H1 (cell line): ENCODE measurements around the gene UPF2. TPM values are rescaled to one million over a fixed set of nuclear protein-coding genes. Genes with fewer than 3 reads are reported as not detected.

Source experiments
- CTCF ChIA-PET: fragments of 300-600 bp; sonication (Branson Sonifier 250); formaldehyde crosslinking; loops from one replicate; lab custom pipeline; 2021; ENCODE audit not compliant: partially characterized antibody; lab: Charles Lee
- POLR2A ChIA-PET: fragments of 300-600 bp; sonication (Branson Sonifier 250); formaldehyde crosslinking; loops from one replicate; lab custom pipeline; 2021; ENCODE audit warnings: inconsistent platforms; ENCODE audit not compliant: partially characterized antibody; lab: Charles Lee
- DNase-seq, 2 experiments: peaks; one replicate each; pipeline versions ENCODE4 v3.0.0 to v3.0.0-alpha.2; 2010 to 2022; ENCODE audit warnings: low spot score in 2 of 2, low read depth in 1 of 2, mixed read lengths in 1 of 2
- FAIRE-seq: peaks from 2 replicates; lab custom pipeline; 2011; peaks lifted over from hg19 to GRCh38; lab: Jason Lieb, UNC
- H2AFZ ChIP-seq: 2 replicates; pipeline ENCODE4 v1.8.1; 2012; ENCODE audit warnings: low read length, inconsistent platforms
- H2AK5ac ChIP-seq: 2 replicates; pipeline ENCODE4 v1.6.1; 2013; ENCODE audit warnings: low read depth, low read length
- H2BK120ac ChIP-seq: replicated peaks from 2 replicates; pipeline ENCODE3; 2013; ENCODE audit warnings: low read depth, low read length, inconsistent platforms
- H2BK12ac ChIP-seq: 2 replicates; pipeline ENCODE4 v1.6.1; 2013; ENCODE audit warnings: low read depth, low read length
- H2BK15ac ChIP-seq: 2 replicates; pipeline ENCODE4 v1.6.1; 2013; ENCODE audit warnings: low read length
- H2BK20ac ChIP-seq: 2 replicates; pipeline ENCODE4 v1.6.1; 2013; ENCODE audit warnings: low read length
- H2BK5ac ChIP-seq: 2 replicates; pipeline ENCODE4 v1.6.1; 2013; ENCODE audit warnings: low read depth, low read length
- H3K14ac ChIP-seq: 2 replicates; pipeline ENCODE4 v1.6.1; 2013; ENCODE audit warnings: inconsistent platforms; ENCODE audit not compliant: insufficient read length
- H3K18ac ChIP-seq: 2 replicates; pipeline ENCODE4 v1.6.1; 2013; ENCODE audit warnings: low read length; ENCODE audit errors: extremely low read depth
- H3K23ac ChIP-seq: 2 replicates; pipeline ENCODE4 v1.6.1; 2013; ENCODE audit warnings: inconsistent platforms; ENCODE audit not compliant: insufficient read length
- H3K23me2 ChIP-seq: 2 replicates; pipeline ENCODE4 v1.6.1; 2013; ENCODE audit warnings: low read depth, low read length
- H3K27ac ChIP-seq: 2 replicates; pipeline ENCODE4 v1.6.1; 2011; ENCODE audit warnings: low read depth, low read length, inconsistent platforms
- H3K27me3 ChIP-seq, 4 experiments: replicated peaks in 1 of 4; 1 replicate in 1 of 4; 2 replicates in 3 of 4; pipeline versions ENCODE4 v1.6.1 to v1.8.1; 2011 to 2013; ENCODE audit warnings: low read length in 3 of 4, mild to moderate bottlenecking in 3 of 4, inconsistent platforms in 2 of 4, mixed read lengths in 2 of 4, moderate library complexity in 1 of 4; ENCODE audit not compliant: control insufficient read depth in 3 of 4, insufficient read depth in 3 of 4; ENCODE audit errors: extremely low read depth in 1 of 4
- H3K36me3 ChIP-seq, 4 experiments: 2 replicates each; pipeline versions ENCODE4 v1.6.1 to v1.8.1; 2011 to 2013; ENCODE audit warnings: mild to moderate bottlenecking in 4 of 4, low read length in 3 of 4, moderate library complexity in 2 of 4, control low read depth in 1 of 4, inconsistent platforms in 1 of 4; ENCODE audit not compliant: insufficient read depth in 4 of 4, control insufficient read depth in 2 of 4
- H3K4ac ChIP-seq: replicated peaks from 2 replicates; pipeline ENCODE3; 2013; ENCODE audit warnings: low read length, low read depth, mixed read lengths, inconsistent platforms; ENCODE audit not compliant: insufficient read length
- H3K4me1 ChIP-seq, 4 experiments: replicated peaks in 1 of 4; 1 replicate in 1 of 4; 2 replicates in 3 of 4; pipeline versions ENCODE4 v1.6.1 to v1.8.1; 2011 to 2013; ENCODE audit warnings: low read length in 3 of 4, inconsistent platforms in 2 of 4, mixed read lengths in 1 of 4; ENCODE audit not compliant: insufficient read depth in 4 of 4, control insufficient read depth in 3 of 4
- H3K4me2 ChIP-seq, 2 experiments: 2 replicates each; pipeline versions ENCODE4 v1.6.1 to v1.8.1; 2011 to 2013; ENCODE audit warnings: low read depth in 2 of 2, low read length in 2 of 2, control low read depth in 1 of 2, inconsistent platforms in 1 of 2, mild to moderate bottlenecking in 1 of 2; ENCODE audit not compliant: insufficient read depth in 1 of 2
- H3K4me3 ChIP-seq, 4 experiments: fragments of 200-600, 300-600 bp in 1 of 4; sonication (generic), shearing (Covaris generic), sonication (Bioruptor Twin) in 1 of 4; 2 replicates each; pipeline versions ENCODE4 v1.5.1 to v1.8.1; 2011 to 2016; ENCODE audit warnings: low read length in 4 of 4, low read depth in 3 of 4, control low read depth in 2 of 4, inconsistent platforms in 2 of 4, mild to moderate bottlenecking in 2 of 4, mixed read lengths in 1 of 4, moderate library complexity in 1 of 4; ENCODE audit not compliant: insufficient read depth in 2 of 4; ENCODE audit errors: extremely low read depth in 1 of 4
- H3K56ac ChIP-seq: replicated peaks from 2 replicates; pipeline ENCODE3; 2013; ENCODE audit warnings: low read depth, mild to moderate bottlenecking, mixed read lengths, low read length, inconsistent platforms; ENCODE audit not compliant: insufficient read length
- H3K79me1 ChIP-seq: 2 replicates; pipeline ENCODE4 v1.6.1; 2013; ENCODE audit warnings: low read depth, low read length, control low read depth
- H3K79me2 ChIP-seq, 2 experiments: 2 replicates each; pipeline versions ENCODE4 v1.6.1 to v1.8.1; 2012 to 2013; ENCODE audit warnings: low read length in 2 of 2, mild to moderate bottlenecking in 2 of 2, inconsistent platforms in 1 of 2; ENCODE audit not compliant: insufficient read depth in 2 of 2, control insufficient read depth in 1 of 2
- H3K9ac ChIP-seq, 4 experiments: replicated peaks in 1 of 4; 1 replicate in 1 of 4; 2 replicates in 3 of 4; pipeline versions ENCODE4 v1.6.1 to v1.8.1; 2011 to 2013; ENCODE audit warnings: low read depth in 3 of 4, low read length in 3 of 4, control low read depth in 2 of 4, mild to moderate bottlenecking in 2 of 4, moderate library complexity in 2 of 4, inconsistent platforms in 1 of 4; ENCODE audit errors: extremely low read depth in 1 of 4
- H3K9me3 ChIP-seq, 2 experiments: 2 replicates each; pipeline versions ENCODE4 v1.6.1 to v1.8.1; 2012 to 2013; ENCODE audit warnings: mild to moderate bottlenecking in 2 of 2, moderate library complexity in 2 of 2, control low read depth in 1 of 2, inconsistent platforms in 1 of 2, low read depth in 1 of 2, low read length in 1 of 2, mixed read lengths in 1 of 2; ENCODE audit not compliant: insufficient read depth in 2 of 2
- H4K20me1 ChIP-seq, 2 experiments: replicated peaks in 1 of 2; 2 replicates each; pipeline versions ENCODE3 to v1.8.1; 2011 to 2013; ENCODE audit warnings: inconsistent platforms in 2 of 2, low read length in 2 of 2, mild to moderate bottlenecking in 1 of 2; ENCODE audit not compliant: insufficient read depth in 2 of 2, control insufficient read depth in 1 of 2
- H4K5ac ChIP-seq: 2 replicates; pipeline ENCODE4 v1.6.1; 2013; ENCODE audit warnings: low read length, low read depth, mixed read lengths, inconsistent platforms; ENCODE audit not compliant: insufficient read length
- H4K8ac ChIP-seq: 2 replicates; pipeline ENCODE4 v1.8.0; 2013; ENCODE audit warnings: mild to moderate bottlenecking, moderate library complexity, low read length, inconsistent platforms; ENCODE audit not compliant: insufficient read depth; ENCODE audit errors: extremely low read depth
- H4K91ac ChIP-seq: replicated peaks from 2 replicates; pipeline ENCODE3; 2013; ENCODE audit warnings: low read length, mixed read lengths, inconsistent platforms; ENCODE audit not compliant: insufficient read length
- CTBP2 ChIP-seq: IDR thresholded peaks from 2 replicates; pipeline ENCODE4 v1.7.0; 2011; ENCODE audit warnings: borderline replicate concordance, mild to moderate bottlenecking, moderate library complexity, mixed read lengths, low read length; ENCODE audit not compliant: insufficient read depth, insufficient read length
- HDAC6 ChIP-seq: IDR thresholded peaks from one replicate; pipeline ENCODE4 v1.7.1; 2012; ENCODE audit warnings: low read depth, mild to moderate bottlenecking, inconsistent platforms, low read length, moderate library complexity
- JUN ChIP-seq: IDR thresholded peaks from 2 replicates; pipeline ENCODE4 v1.6.1; 2011; ENCODE audit warnings: low read depth, mild to moderate bottlenecking, improper control_type of control experiment, low read length
- PHF8 ChIP-seq: fragments of 200-600 bp; sonication (generic); conservative IDR thresholded peaks from 2 replicates; pipeline ENCODE4 v1.7.1; 2012; ENCODE audit warnings: low read depth, mild to moderate bottlenecking, inconsistent platforms, low read length, moderate library complexity
- RAD21 ChIP-seq, 2 experiments: IDR thresholded peaks in 1 of 2; conservative IDR thresholded peaks in 1 of 2; 2 replicates each; pipeline ENCODE4 v1.6.1; 2011; ENCODE audit warnings: low read depth in 2 of 2, low read length in 2 of 2, improper control_type of control experiment in 1 of 2, inconsistent platforms in 1 of 2, mild to moderate bottlenecking in 1 of 2, moderate library complexity in 1 of 2
- SIX5 ChIP-seq: IDR thresholded peaks from 2 replicates; pipeline ENCODE4 v1.6.1; 2011; ENCODE audit warnings: mild to moderate bottlenecking, low read depth, low read length
- SP2 ChIP-seq: IDR thresholded peaks from 2 replicates; pipeline ENCODE4 v1.6.1; 2012; ENCODE audit warnings: mild to moderate bottlenecking, low read length, inconsistent platforms
- SP4 ChIP-seq: IDR thresholded peaks from 2 replicates; pipeline ENCODE4 v1.6.1; 2012; ENCODE audit warnings: low read length, inconsistent platforms
- TAF1 ChIP-seq: IDR thresholded peaks from 2 replicates; pipeline ENCODE4 v1.6.1; 2011; ENCODE audit warnings: mild to moderate bottlenecking, low read depth, low read length
- TAF7 ChIP-seq: optimal IDR thresholded peaks from 2 replicates; pipeline ENCODE3; 2011; ENCODE audit warnings: low read depth, mild to moderate bottlenecking, inconsistent platforms, low read length, moderate library complexity, borderline replicate concordance
- TCF12 ChIP-seq: IDR thresholded peaks from 2 replicates; pipeline ENCODE4 v1.6.1; 2011; ENCODE audit warnings: low read depth, mild to moderate bottlenecking, low read length
- WGBS, 2 experiments: shearing (Covaris generic) in 1 of 2; methylation state at CpG; one replicate each; pipeline versions ENCODE4 v1.1.6 to v1.1.7; 2013 to 2015; ENCODE audit warnings: low lambda C conversion rate in 2 of 2, mixed read lengths in 2 of 2, inconsistent platforms in 1 of 2, low coverage in 1 of 2, missing lambda C conversion rate in 1 of 2; ENCODE audit not compliant: insufficient replicate concordance in 2 of 2, insufficient coverage in 1 of 2, insufficient read length in 1 of 2; ENCODE audit errors: extremely low coverage in 1 of 2, missing lambda C conversion rate in 1 of 2; 5-methylcytosine and 5-hydroxymethylcytosine counted together
- polyA plus RNA-seq, 7 experiments: library from polyadenylated mRNA; depleted of rRNA in 3 of 7; stranded (reverse) in 5 of 7; unstranded in 2 of 7; fragments of >200 nt in 5 of 7; fragments of 200-250 nt in 2 of 7; gene quantifications; 1 replicate in 5 of 7; 2 replicates in 1 of 7; 4 replicates in 1 of 7; pipeline versions ENCODE4 v1.2.1 to v1.2.3, GENCODE V29; 2011 to 2013; ENCODE audit warnings: missing spikeins in 2 of 7, mixed read lengths in 2 of 7
- total RNA-seq: library from RNA; stranded (reverse); fragmentation: NEBNext Ultra II Directional; extraction: Animal tissue kit (Norgen Biotek cat#: 25700); gene quantifications from 2 replicates; pipeline ENCODE4 v1.2.1, GENCODE V29; 2021
- TF ChIP-seq, protein P1 (sequence below): IDR thresholded peaks from 2 replicates; pipeline ENCODE4 v1.6.1; 2012; ENCODE audit warnings: low read length, inconsistent platforms

The UPF2 gene
- total and polyA plus RNA-seq, 2 of the 8 experiments (the other 6 are each of a cell fraction or from before 2014, with no cell fraction given), result 6.2 to 32.8 TPM

DNA sequence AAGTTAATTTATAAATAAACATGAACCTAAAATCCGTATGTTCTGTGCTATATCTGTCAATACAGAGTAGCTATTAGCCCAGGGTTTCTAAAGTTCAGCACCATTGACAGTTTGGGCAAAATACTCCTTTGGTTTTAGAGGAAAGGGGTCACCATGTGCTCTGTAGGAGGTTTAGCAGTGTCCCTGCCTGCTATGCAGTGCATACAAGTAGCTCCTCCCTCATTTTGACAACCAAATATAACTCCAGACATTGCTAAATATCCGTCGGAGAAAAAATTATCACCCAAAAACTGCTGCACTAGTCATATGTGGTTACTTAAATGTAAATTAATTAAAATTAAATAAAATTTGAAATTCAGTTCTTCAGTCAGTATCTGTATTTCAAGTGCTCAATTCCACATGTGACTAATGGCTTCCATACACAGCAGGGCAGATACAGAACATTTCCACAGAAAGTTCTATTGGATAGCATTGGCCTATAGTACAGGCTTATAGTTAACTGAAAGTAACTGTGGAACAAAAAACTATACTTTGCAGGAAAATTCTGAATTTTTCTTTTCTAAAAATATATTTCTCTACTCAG is 6.4 kb downstream of the UPF2 start:
- Histone ChIP-seq H3K9me3 (no peaks in the 10 kb centered on the region), H3K18ac (no peak overlapping the region), H3K4me2 (no peak overlapping the region), H3K27ac (no peak overlapping the region), H3K9ac (no peak overlapping the region), H4K20me1 (peaks cover 0 to 4% of the 10 kb centered on the region in 2 experiments), H2AK5ac (no peak overlapping the region), H2BK15ac (no peak overlapping the region), H2BK120ac (no peak overlapping the region), H3K14ac (no peak overlapping the region), H3K23me2 (no peaks in the 10 kb centered on the region), H3K79me2 (peaks cover 10 to 73% of the 10 kb centered on the region in 2 experiments), H4K8ac (no peak overlapping the region), H3K4me3 (no peak overlapping the region), H3K4ac (no peak overlapping the region), H2AFZ (no peak overlapping the region), H3K4me1 (no peaks in the 10 kb centered on the region; a peak in 2 of 7 replicates), H3K56ac (no peak overlapping the region), H3K23ac (no peak overlapping the region), H3K79me1 (peaks cover 4% of the 10 kb centered on the region), H2BK20ac (no peak overlapping the region), H2BK5ac (no peak overlapping the region), H4K5ac (no peak overlapping the region), H4K91ac (no peak overlapping the region), H2BK12ac (no peak overlapping the region), H3K27me3 (no peaks in the 10 kb centered on the region), H3K36me3 (peaks cover 2 to 29% (median 13%) of the 10 kb centered on the region in 4 experiments; a peak in 6 of 8 replicates)
- POLR2A ChIA-PET, result no interaction called here
- FAIRE-seq (no peak), DNase-seq (no peak)
- CTCF ChIA-PET, result interaction anchor here (0.6 kb wide), 1 partner anchor 25 kb away, joined by 3 read pairs; no protein-coding TSS in a partner anchor
- 86% methylated on average over 3 of the region's 3 CpGs; no CpG with 5 or more reads in 1 of the 2 experiments for WGBS, 2 experiments
- TF ChIP-seq TAF7 (no peak), SP4 (no peak), JUN (no peak), PHF8 (no peak), SP2 (no peak), CTBP2 (no peak), RAD21 (IDR thresholded peaks at IDR 0.05 in 1 of 2, conservative IDR thresholded peaks at IDR 0.05 in 1 of 2; ENCODE audit: low read depth in 2 of 2, low read length in 2 of 2) (no peak), TAF1 (no peak), SIX5 (no peak), TCF12 (no peak), HDAC6 (no peak)
- TF ChIP-seq, protein P1, sequence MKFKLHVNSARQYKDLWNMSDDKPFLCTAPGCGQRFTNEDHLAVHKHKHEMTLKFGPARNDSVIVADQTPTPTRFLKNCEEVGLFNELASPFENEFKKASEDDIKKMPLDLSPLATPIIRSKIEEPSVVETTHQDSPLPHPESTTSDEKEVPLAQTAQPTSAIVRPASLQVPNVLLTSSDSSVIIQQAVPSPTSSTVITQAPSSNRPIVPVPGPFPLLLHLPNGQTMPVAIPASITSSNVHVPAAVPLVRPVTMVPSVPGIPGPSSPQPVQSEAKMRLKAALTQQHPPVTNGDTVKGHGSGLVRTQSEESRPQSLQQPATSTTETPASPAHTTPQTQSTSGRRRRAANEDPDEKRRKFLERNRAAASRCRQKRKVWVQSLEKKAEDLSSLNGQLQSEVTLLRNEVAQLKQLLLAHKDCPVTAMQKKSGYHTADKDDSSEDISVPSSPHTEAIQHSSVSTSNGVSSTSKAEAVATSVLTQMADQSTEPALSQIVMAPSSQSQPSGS, result no peak
